Body of pancreas (tissue), 4 donors: Measurements from ENCODE around the gene RASGRF1. TPM values are rescaled to one million over a fixed set of nuclear protein-coding genes. Genes with fewer than 3 reads are reported as not detected.

ENCODE experiments used
- ATAC-seq: fragments of 150-250 bp; one replicate; pipeline ENCODE4 v1.9.1; 2016
- DNase-seq, 4 donors: peaks; one replicate each; pipeline ENCODE4 v3.0.0-alpha.2; 2019
- H3K27ac ChIP-seq, 4 donors: fragments of 200-600 bp; sonication (generic); 1 replicate in 3 of 4; 2 replicates in 1 of 4; pipeline versions ENCODE4 v1.5.1 to v1.6.1; 2016 to 2019; ENCODE audit warnings: mild to moderate bottlenecking in 1 of 4, mixed read lengths in 1 of 4, moderate library complexity in 1 of 4
- H3K27me3 ChIP-seq, 2 donors: fragments of 200-600 bp; sonication (generic); one replicate each; pipeline ENCODE4 v1.6.0; 2016; ENCODE audit warnings: mild to moderate bottlenecking in 1 of 2
- H3K36me3 ChIP-seq, 2 donors: fragments of 200-600 bp; sonication (generic); replicated peaks in 1 of 2; 2 replicates each; pipeline ENCODE4 v1.5.1; 2016; ENCODE audit warnings: low read depth in 2 of 2; ENCODE audit not compliant: insufficient read depth in 1 of 2
- H3K4me1 ChIP-seq: fragments of 200-600 bp; sonication (generic); one replicate; pipeline ENCODE4 v1.6.0; 2016
- H3K4me3 ChIP-seq, 2 donors: fragments of 200-600 bp; sonication (generic); 1 replicate in 1 of 2; 2 replicates in 1 of 2; pipeline ENCODE4 v1.5.1; 2016 to 2019
- H3K9me3 ChIP-seq, 3 donors: fragments of 200-600 bp; sonication (generic); 1 replicate in 2 of 3; 2 replicates in 1 of 3; pipeline ENCODE4 v1.5.1; 2016
- POLR2A ChIP-seq, 3 donors: fragments of 450-650 bp; IDR thresholded peaks; one replicate each; pipeline ENCODE4 v1.6.1; 2016; ENCODE audit warnings: antibody characterized with exemption in 3 of 3, mild to moderate bottlenecking in 2 of 3
- WGBS, 2 donors: methylation state at CpG; one replicate each; pipeline ENCODE4 v1.1.5; 2017; 5-methylcytosine and 5-hydroxymethylcytosine counted together
- intact Hi-C: fragments of 100-400 bp; cut with DNase I; formaldehyde crosslinking; loops from one replicate; pipeline ENCODE4 v1.15.1; 2023
- total RNA-seq, 2 donors: library from RNA; depleted of rRNA; stranded (reverse); fragments of >200 nt; gene quantifications; one replicate each; pipeline ENCODE4 v1.1.0, GENCODE V29; 2016
- TF ChIP-seq, protein P1 (sequence below), 7 experiments: fragments of 450-650 bp in 4 of 7; fragments of 200-600 bp in 3 of 7; sonication (generic) in 3 of 7; IDR thresholded peaks; one replicate each; pipeline ENCODE4 v1.5.1; 2016 to 2019; ENCODE audit warnings: antibody characterized with exemption in 7 of 7

The RASGRF1 gene
- total RNA-seq, 2 donors from 2014 or later = 1.0 to 3.6 TPM

DNA sequence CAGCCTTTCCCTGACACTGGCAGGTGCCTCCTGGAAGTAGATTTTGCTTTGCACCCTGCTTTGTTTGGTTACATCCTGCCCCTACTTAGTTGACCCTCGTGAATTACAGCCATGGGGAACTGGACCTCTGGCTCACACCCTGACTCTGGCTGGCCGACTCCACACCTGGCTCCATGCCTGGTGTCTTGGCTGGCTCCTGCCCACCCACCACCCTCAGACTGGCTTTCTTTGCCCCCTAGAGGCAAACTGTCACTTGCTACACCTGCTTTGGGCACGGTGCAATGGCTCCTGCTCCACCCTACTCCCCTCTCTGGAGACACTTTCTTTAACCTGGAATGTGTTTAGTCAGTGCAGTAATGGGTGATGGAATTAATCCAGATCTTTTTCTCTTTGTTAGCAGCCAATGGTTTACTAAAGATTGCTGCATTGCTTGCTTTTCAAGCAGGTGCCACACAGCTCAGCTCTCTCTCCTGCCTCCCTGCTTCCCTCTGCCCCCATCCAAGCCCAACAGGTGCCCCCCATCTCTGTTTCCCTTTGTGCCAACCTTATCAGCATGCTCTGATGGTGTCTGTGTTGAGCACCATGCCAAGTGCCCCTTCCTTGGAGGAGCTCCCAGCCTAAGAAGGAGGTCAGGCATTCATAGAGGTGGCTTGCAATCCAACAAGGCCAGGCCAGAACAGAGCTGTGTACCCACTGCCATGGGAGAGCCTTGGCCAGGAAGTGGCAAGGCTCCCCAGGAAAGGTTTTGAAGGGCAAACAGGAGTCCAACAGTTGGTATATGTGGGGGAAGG lies 38.4 kb downstream of the RASGRF1 start:
- Histone ChIP-seq H3K36me3 (no peaks in the 10 kb centered on the region), H3K4me1 (no peaks in the 10 kb centered on the region), H3K27ac (no peak overlapping the region), H3K27me3 (no peaks in the 10 kb centered on the region), H3K4me3 (no peak overlapping the region), H3K9me3 (no peaks in the 10 kb centered on the region)
- ATAC-seq (no peak), DNase-seq (no peak)
- 49 to 69% methylated on average over 3 of the region's 3 CpGs for WGBS, 2 donors
- TF ChIP-seq, protein P1, sequence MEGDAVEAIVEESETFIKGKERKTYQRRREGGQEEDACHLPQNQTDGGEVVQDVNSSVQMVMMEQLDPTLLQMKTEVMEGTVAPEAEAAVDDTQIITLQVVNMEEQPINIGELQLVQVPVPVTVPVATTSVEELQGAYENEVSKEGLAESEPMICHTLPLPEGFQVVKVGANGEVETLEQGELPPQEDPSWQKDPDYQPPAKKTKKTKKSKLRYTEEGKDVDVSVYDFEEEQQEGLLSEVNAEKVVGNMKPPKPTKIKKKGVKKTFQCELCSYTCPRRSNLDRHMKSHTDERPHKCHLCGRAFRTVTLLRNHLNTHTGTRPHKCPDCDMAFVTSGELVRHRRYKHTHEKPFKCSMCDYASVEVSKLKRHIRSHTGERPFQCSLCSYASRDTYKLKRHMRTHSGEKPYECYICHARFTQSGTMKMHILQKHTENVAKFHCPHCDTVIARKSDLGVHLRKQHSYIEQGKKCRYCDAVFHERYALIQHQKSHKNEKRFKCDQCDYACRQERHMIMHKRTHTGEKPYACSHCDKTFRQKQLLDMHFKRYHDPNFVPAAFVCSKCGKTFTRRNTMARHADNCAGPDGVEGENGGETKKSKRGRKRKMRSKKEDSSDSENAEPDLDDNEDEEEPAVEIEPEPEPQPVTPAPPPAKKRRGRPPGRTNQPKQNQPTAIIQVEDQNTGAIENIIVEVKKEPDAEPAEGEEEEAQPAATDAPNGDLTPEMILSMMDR (IDR thresholded peaks at IDR 0.05) = no peak
- no peak for TF ChIP-seq POLR2A (IDR thresholded peaks at IDR 0.05)
- intact Hi-C loops = no loop called here

DNA sequence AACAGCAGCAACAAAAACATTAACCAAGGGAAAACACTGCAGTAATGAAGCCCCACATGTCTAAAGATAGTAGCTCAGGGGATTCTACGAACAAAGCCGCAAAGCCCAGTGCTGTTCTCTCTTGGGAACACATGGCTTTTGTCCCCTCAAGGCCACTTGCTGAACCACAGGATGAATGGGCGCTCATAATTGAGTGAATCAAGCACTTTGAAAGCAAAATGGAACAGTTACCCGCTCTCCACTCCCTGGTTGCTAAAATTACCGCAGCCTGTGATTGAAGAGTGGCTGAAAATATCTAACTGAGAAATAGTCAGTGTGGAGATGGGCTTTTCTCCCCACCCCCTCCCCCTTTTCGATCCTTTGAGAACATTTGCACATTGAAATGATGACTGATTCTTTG lies 39.6 kb downstream of the RASGRF1 start:
- Histone ChIP-seq H3K4me3 (no peak overlapping the region), H3K9me3 (no peaks in the 10 kb centered on the region), H3K27ac (no peak overlapping the region), H3K27me3 (no peaks in the 10 kb centered on the region), H3K4me1 (no peaks in the 10 kb centered on the region), H3K36me3 (no peaks in the 10 kb centered on the region)
- 78 to 83% methylated on average over 5 to 6 of the region's 6 CpGs for WGBS, 2 donors
- intact Hi-C loops = no loop called here
- ATAC-seq (no peak), DNase-seq (no peak)
- no peak for TF ChIP-seq POLR2A (IDR thresholded peaks at IDR 0.05)
- TF ChIP-seq, protein P1 (IDR thresholded peaks at IDR 0.05) = no peak

GRCh38 chr15:79050341-79050740 lies 40.2 kb downstream of the RASGRF1 start:
- WGBS, 2 donors = 81 to 91% methylated on average over 3 of the region's 3 CpGs
- Histone ChIP-seq H3K36me3 (no peaks in the 10 kb centered on the region), H3K4me3 (no peak overlapping the region), H3K27me3 (no peaks in the 10 kb centered on the region), H3K9me3 (no peaks in the 10 kb centered on the region), H3K27ac (no peak overlapping the region), H3K4me1 (no peaks in the 10 kb centered on the region)
- DNase-seq (no peak), ATAC-seq (no peak)
- intact Hi-C loops = no loop called here
- no peak for TF ChIP-seq POLR2A (IDR thresholded peaks at IDR 0.05)
- TF ChIP-seq, protein P1 (IDR thresholded peaks at IDR 0.05) = no peak

DNA sequence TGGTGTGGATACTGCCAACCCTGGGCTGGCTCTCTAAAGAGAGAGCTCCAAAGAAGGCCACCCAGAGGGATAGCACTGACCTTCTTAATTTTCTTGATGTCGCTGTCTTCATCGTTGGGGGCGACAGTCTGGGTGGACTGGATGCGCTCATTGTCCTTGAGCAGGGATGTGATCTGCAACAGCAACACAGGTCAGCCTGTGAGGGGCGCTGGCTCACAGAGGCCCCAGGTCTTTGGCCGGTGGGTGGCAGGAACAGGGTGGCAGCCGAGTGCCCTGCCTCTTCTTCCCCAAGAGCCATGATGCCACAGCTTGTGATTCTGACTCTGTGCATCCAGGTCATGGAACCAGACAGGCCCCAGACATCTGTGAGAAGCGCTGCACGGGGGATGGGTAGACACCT lies 41.2 kb downstream of the RASGRF1 start:
- no peak for TF ChIP-seq POLR2A (IDR thresholded peaks at IDR 0.05)
- TF ChIP-seq, protein P1 (IDR thresholded peaks at IDR 0.05) = no peak
- H3K27ac ChIP-seq = no peak overlapping the region
- H3K9me3 ChIP-seq = no peaks in the 10 kb centered on the region
- H3K4me3 ChIP-seq = no peak overlapping the region
- DNase-seq = no peak
- H3K27me3 ChIP-seq = no peaks in the 10 kb centered on the region
- no peak for ATAC-seq
- H3K4me1 ChIP-seq = no peaks in the 10 kb centered on the region
- intact Hi-C loops = no loop called here
- no peaks in the 10 kb centered on the region for H3K36me3 ChIP-seq
- WGBS, 2 donors = 80 to 87% methylated on average over 9 of the region's 9 CpGs
